GM23338 (cell line): ENCODE measurements around the gene PITPNC1. TPM values are rescaled to one million over a fixed set of nuclear protein-coding genes. Genes with fewer than 3 reads are reported as not detected.

Source experiments
- ATAC-seq: fragments of 200-7000 bp; cut with Tn5 transposase; 3 replicates; pipeline ENCODE4 v1.9.1; 2020
- DNase-seq: peaks from one replicate; pipeline ENCODE4 v3.0.0-alpha.2; 2015; ENCODE audit warnings: low spot score
- H2AFZ ChIP-seq: fragments of 200-600 bp; sonication (generic); 2 replicates; pipeline ENCODE4 v1.8.0; 2016; ENCODE audit warnings: antibody characterized with exemption, mild to moderate bottlenecking, moderate library complexity
- H3F3A ChIP-seq: fragments of 200-600 bp; sonication (generic); replicated peaks from 2 replicates; pipeline ENCODE4 v1.8.0; 2017; ENCODE audit warnings: antibody characterized with exemption, mixed run types, low read depth
- H3K27ac ChIP-seq: fragments of 200-600 bp; sonication (generic); 2 replicates; pipeline ENCODE4 v1.6.1; 2016; ENCODE audit warnings: low read depth
- H3K27me3 ChIP-seq: fragments of 200-600 bp; sonication (generic); 2 replicates; pipeline ENCODE4 v1.8.0; 2016; ENCODE audit warnings: mild to moderate bottlenecking, mixed run types, moderate library complexity; ENCODE audit not compliant: insufficient read depth
- H3K36me3 ChIP-seq: fragments of 200-600 bp; sonication (generic); 2 replicates; pipeline ENCODE4 v1.8.0; 2016; ENCODE audit warnings: mild to moderate bottlenecking; ENCODE audit not compliant: insufficient read depth
- H3K4me1 ChIP-seq: fragments of 200-600 bp; sonication (generic); 2 replicates; pipeline ENCODE4 v1.8.0; 2016; ENCODE audit warnings: mild to moderate bottlenecking, moderate library complexity; ENCODE audit not compliant: insufficient read depth
- H3K4me2 ChIP-seq: fragments of 200-600 bp; sonication (generic); 2 replicates; pipeline ENCODE4 v1.7.1; 2017; ENCODE audit warnings: mixed run types
- H3K4me3 ChIP-seq: fragments of 200-600 bp; sonication (generic); 2 replicates; pipeline ENCODE4 v1.6.1; 2016; ENCODE audit warnings: mixed run types
- H3K79me2 ChIP-seq: fragments of 200-600 bp; sonication (generic); replicated peaks from 2 replicates; pipeline ENCODE4 v1.8.0; 2017; ENCODE audit warnings: mild to moderate bottlenecking; ENCODE audit not compliant: insufficient read depth
- H3K9me2 ChIP-seq: fragments of 200-600 bp; sonication (generic); 2 replicates; pipeline ENCODE4 v1.8.0; 2017; ENCODE audit not compliant: insufficient read depth
- H4K20me1 ChIP-seq: fragments of 200-600 bp; sonication (generic); replicated peaks from 2 replicates; pipeline ENCODE4 v1.8.0; 2017; ENCODE audit warnings: mild to moderate bottlenecking; ENCODE audit not compliant: insufficient read depth
- H3K27ac Mint-ChIP-seq: 2 replicates; pipeline ENCODE4 v1.8.0; 2020; ENCODE audit warnings: inconsistent platforms, mild to moderate bottlenecking, moderate library complexity, mixed read lengths
- H3K27me3 Mint-ChIP-seq: 3 replicates; pipeline ENCODE4 v1.8.0; 2022; ENCODE audit warnings: low read depth, mild to moderate bottlenecking, moderate library complexity, mixed read lengths, inconsistent platforms; ENCODE audit not compliant: insufficient read depth, poor library complexity
- H3K36me3 Mint-ChIP-seq: 3 replicates; pipeline ENCODE4 v1.8.0; 2021; ENCODE audit warnings: low read depth, mild to moderate bottlenecking, inconsistent platforms, moderate library complexity, mixed read lengths
- H3K4me1 Mint-ChIP-seq: 3 replicates; pipeline ENCODE4 v1.8.0; 2020; ENCODE audit warnings: mild to moderate bottlenecking, inconsistent platforms, mixed read lengths
- H3K4me3 Mint-ChIP-seq: 3 replicates; pipeline ENCODE4 v1.8.0; 2021; ENCODE audit warnings: moderate library complexity, mild to moderate bottlenecking, inconsistent platforms, mixed read lengths
- H3K9me3 Mint-ChIP-seq: 3 replicates; pipeline ENCODE4 v1.8.0; 2020; ENCODE audit warnings: moderate library complexity, mild to moderate bottlenecking, inconsistent platforms, mixed read lengths
- CREB1 ChIP-seq: fragments of 250-450 bp; sonication (Bioruptor Pico); IDR thresholded peaks from 2 replicates; pipeline ENCODE4 v1.5.0; 2020; ENCODE audit warnings: low read depth, mild to moderate bottlenecking, moderate library complexity
- EZH2 ChIP-seq: fragments of 200-600 bp; sonication (generic); IDR thresholded peaks from one replicate; pipeline ENCODE4 v1.8.0; 2017; ENCODE audit warnings: antibody characterized with exemption, mild to moderate bottlenecking, low read depth; ENCODE audit not compliant: unreplicated experiment
- EZH2phosphoT487 ChIP-seq: fragments of 200-600 bp; sonication (generic); IDR thresholded peaks from one replicate; pipeline ENCODE4 v1.8.1; 2018; ENCODE audit warnings: antibody characterized with exemption; ENCODE audit not compliant: unreplicated experiment
- JUNB ChIP-seq: IDR thresholded peaks from one replicate; pipeline ENCODE4 v1.6.1; 2016; ENCODE audit warnings: antibody characterized with exemption; ENCODE audit not compliant: unreplicated experiment
- NANOG ChIP-seq: IDR thresholded peaks from 2 replicates; pipeline ENCODE4 v1.6.1; 2016; ENCODE audit warnings: antibody characterized with exemption, borderline replicate concordance
- POLR2AphosphoS5 ChIP-seq: IDR thresholded peaks from 2 replicates; pipeline ENCODE4 v1.6.1; 2016; ENCODE audit warnings: antibody characterized with exemption, low read depth
- STAT1 ChIP-seq: IDR thresholded peaks from one replicate; pipeline ENCODE4 v1.6.1; 2016; ENCODE audit warnings: antibody characterized with exemption; ENCODE audit not compliant: unreplicated experiment
- ZNF114 ChIP-seq: fragments of 250-450 bp; sonication (Bioruptor Pico); IDR thresholded peaks from 2 replicates; pipeline ENCODE4 v1.5.0; 2020; ENCODE audit warnings: mild to moderate bottlenecking, moderate library complexity
- ZNF331 ChIP-seq: fragments of 250-450 bp; sonication (Bioruptor Pico); IDR thresholded peaks from 2 replicates; pipeline ENCODE4 v1.5.0; 2020; ENCODE audit warnings: low read depth, mild to moderate bottlenecking, moderate library complexity
- polyA plus RNA-seq: library from polyadenylated mRNA; unstranded; fragments of >200 nt; fragmentation: Nextera tagmentation; extraction: Ambion mirVana; gene quantifications from 2 replicates; pipeline ENCODE4 v1.2.1, GENCODE V29; 2016
- total RNA-seq: library from RNA; depleted of rRNA; stranded (reverse); fragments of >200 nt; shearing (Covaris generic); gene quantifications from 2 replicates; pipeline ENCODE4 v1.2.3, GENCODE V29; 2014
- TF ChIP-seq, protein P1 (sequence below): fragments of 250-450 bp; sonication (Bioruptor Pico); IDR thresholded peaks from 2 replicates; pipeline ENCODE4 v1.5.0; 2020; ENCODE audit warnings: mild to moderate bottlenecking, moderate library complexity
- TF ChIP-seq, protein P2 (sequence below), 2 experiments: fragments of 200-600 bp in 1 of 2; sonication (generic) in 1 of 2; conservative IDR thresholded peaks; 2 replicates each; pipeline versions ENCODE4 v1.5.1 to v1.6.1; 2016 to 2017; ENCODE audit warnings: antibody characterized with exemption in 2 of 2, low read depth in 2 of 2, mild to moderate bottlenecking in 2 of 2, moderate library complexity in 1 of 2
- TF ChIP-seq, protein P3 (sequence below): IDR thresholded peaks from 2 replicates; pipeline ENCODE4 v1.6.1; 2016; ENCODE audit warnings: antibody characterized with exemption
- TF ChIP-seq, protein P4 (sequence below): IDR thresholded peaks from one replicate; pipeline ENCODE4 v1.6.1; 2018; ENCODE audit warnings: antibody characterized with exemption; ENCODE audit not compliant: unreplicated experiment

Gene PITPNC1
- total and polyA plus RNA-seq, 2 experiments from 2014 or later, result 23.0 to 32.6 TPM

DNA sequence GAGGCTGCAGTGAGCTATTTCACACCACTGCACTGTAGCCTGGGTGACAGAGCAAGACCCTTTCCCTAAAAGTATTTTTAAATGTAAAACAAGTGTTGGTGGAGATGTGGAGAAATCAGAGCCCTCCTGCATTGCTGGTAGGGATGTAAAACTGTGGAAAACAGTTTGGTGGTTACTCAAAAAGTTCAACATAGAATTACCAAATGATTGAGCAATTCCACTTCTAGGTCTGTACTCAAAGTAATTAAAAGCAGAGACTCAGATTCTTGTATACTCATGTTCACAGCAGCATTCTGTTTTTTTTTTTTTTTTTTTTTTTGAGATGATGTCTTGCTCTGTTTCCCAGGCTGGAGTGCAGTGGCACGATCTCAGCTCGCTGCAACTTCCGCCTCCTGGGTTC lies 141.8 kb downstream of the PITPNC1 start:
- Histone ChIP-seq H3K36me3 (no peaks in the 10 kb centered on the region), H3K4me1 (peaks cover 47% of the 10 kb centered on the region), H3K4me2 (no peak overlapping the region), H3K9me2 (no peaks in the 10 kb centered on the region), H3F3A (peaks cover 12% of the 10 kb centered on the region), H3K27ac (no peak overlapping the region), H3K4me3 (no peak overlapping the region), H2AFZ (no peak overlapping the region), H3K27me3 (no peaks in the 10 kb centered on the region), H4K20me1 (peaks cover 12% of the 10 kb centered on the region; the same call in 1 of the 2 replicates), H3K79me2 (peaks cover 63% of the 10 kb centered on the region)
- Mint-ChIP-seq H3K27ac (no peak overlapping the region), H3K4me1 (peaks cover 61% of the 10 kb centered on the region), H3K4me3 (no peak overlapping the region), H3K9me3 (peaks cover 7% of the 10 kb centered on the region; the same call in 2 of the 3 replicates), H3K36me3 (peaks cover 11% of the 10 kb centered on the region), H3K27me3 (peaks cover 6% of the 10 kb centered on the region)
- no peak for ATAC-seq
- no peak for TF ChIP-seq JUNB
- no peak for TF ChIP-seq ZNF331
- TF ChIP-seq, protein P1, sequence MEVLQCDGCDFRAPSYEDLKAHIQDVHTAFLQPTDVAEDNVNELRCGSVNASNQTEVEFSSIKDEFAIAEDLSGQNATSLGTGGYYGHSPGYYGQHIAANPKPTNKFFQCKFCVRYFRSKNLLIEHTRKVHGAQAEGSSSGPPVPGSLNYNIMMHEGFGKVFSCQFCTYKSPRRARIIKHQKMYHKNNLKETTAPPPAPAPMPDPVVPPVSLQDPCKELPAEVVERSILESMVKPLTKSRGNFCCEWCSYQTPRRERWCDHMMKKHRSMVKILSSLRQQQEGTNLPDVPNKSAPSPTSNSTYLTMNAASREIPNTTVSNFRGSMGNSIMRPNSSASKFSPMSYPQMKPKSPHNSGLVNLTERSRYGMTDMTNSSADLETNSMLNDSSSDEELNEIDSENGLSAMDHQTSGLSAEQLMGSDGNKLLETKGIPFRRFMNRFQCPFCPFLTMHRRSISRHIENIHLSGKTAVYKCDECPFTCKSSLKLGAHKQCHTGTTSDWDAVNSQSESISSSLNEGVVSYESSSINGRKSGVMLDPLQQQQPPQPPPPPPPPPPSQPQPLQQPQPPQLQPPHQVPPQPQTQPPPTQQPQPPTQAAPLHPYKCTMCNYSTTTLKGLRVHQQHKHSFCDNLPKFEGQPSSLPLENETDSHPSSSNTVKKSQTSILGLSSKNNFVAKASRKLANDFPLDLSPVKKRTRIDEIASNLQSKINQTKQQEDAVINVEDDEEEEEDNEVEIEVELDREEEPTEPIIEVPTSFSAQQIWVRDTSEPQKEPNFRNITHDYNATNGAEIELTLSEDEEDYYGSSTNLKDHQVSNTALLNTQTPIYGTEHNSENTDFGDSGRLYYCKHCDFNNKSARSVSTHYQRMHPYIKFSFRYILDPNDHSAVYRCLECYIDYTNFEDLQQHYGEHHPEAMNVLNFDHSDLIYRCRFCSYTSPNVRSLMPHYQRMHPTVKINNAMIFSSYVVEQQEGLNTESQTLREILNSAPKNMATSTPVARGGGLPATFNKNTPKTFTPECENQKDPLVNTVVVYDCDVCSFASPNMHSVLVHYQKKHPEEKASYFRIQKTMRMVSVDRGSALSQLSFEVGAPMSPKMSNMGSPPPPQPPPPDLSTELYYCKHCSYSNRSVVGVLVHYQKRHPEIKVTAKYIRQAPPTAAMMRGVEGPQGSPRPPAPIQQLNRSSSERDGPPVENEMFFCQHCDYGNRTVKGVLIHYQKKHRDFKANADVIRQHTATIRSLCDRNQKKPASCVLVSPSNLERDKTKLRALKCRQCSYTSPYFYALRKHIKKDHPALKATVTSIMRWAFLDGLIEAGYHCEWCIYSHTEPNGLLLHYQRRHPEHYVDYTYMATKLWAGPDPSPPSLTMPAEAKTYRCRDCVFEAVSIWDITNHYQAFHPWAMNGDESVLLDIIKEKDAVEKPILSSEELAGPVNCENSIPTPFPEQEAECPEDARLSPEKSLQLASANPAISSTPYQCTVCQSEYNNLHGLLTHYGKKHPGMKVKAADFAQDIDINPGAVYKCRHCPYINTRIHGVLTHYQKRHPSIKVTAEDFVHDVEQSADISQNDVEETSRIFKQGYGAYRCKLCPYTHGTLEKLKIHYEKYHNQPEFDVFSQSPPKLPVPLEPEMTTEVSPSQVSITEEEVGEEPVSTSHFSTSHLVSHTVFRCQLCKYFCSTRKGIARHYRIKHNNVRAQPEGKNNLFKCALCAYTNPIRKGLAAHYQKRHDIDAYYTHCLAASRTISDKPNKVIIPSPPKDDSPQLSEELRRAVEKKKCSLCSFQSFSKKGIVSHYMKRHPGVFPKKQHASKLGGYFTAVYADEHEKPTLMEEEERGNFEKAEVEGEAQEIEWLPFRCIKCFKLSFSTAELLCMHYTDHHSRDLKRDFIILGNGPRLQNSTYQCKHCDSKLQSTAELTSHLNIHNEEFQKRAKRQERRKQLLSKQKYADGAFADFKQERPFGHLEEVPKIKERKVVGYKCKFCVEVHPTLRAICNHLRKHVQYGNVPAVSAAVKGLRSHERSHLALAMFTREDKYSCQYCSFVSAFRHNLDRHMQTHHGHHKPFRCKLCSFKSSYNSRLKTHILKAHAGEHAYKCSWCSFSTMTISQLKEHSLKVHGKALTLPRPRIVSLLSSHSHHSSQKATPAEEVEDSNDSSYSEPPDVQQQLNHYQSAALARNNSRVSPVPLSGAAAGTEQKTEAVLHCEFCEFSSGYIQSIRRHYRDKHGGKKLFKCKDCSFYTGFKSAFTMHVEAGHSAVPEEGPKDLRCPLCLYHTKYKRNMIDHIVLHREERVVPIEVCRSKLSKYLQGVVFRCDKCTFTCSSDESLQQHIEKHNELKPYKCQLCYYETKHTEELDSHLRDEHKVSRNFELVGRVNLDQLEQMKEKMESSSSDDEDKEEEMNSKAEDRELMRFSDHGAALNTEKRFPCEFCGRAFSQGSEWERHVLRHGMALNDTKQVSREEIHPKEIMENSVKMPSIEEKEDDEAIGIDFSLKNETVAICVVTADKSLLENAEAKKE (CRISPR knock-in tag), result no peak
- no peak for TF ChIP-seq CREB1
- no peak for TF ChIP-seq STAT1
- TF ChIP-seq POLR2AphosphoS5, result no peak
- TF ChIP-seq ZNF114, result no peak
- TF ChIP-seq, protein P2, sequence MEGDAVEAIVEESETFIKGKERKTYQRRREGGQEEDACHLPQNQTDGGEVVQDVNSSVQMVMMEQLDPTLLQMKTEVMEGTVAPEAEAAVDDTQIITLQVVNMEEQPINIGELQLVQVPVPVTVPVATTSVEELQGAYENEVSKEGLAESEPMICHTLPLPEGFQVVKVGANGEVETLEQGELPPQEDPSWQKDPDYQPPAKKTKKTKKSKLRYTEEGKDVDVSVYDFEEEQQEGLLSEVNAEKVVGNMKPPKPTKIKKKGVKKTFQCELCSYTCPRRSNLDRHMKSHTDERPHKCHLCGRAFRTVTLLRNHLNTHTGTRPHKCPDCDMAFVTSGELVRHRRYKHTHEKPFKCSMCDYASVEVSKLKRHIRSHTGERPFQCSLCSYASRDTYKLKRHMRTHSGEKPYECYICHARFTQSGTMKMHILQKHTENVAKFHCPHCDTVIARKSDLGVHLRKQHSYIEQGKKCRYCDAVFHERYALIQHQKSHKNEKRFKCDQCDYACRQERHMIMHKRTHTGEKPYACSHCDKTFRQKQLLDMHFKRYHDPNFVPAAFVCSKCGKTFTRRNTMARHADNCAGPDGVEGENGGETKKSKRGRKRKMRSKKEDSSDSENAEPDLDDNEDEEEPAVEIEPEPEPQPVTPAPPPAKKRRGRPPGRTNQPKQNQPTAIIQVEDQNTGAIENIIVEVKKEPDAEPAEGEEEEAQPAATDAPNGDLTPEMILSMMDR (conservative IDR thresholded peaks at IDR 0.05; ENCODE audit: low read depth in 2 of 2), result no peak
- TF ChIP-seq, protein P3, sequence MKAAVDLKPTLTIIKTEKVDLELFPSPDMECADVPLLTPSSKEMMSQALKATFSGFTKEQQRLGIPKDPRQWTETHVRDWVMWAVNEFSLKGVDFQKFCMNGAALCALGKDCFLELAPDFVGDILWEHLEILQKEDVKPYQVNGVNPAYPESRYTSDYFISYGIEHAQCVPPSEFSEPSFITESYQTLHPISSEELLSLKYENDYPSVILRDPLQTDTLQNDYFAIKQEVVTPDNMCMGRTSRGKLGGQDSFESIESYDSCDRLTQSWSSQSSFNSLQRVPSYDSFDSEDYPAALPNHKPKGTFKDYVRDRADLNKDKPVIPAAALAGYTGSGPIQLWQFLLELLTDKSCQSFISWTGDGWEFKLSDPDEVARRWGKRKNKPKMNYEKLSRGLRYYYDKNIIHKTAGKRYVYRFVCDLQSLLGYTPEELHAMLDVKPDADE, result no peak
- TF ChIP-seq NANOG, result no peak
- TF ChIP-seq, protein P4, sequence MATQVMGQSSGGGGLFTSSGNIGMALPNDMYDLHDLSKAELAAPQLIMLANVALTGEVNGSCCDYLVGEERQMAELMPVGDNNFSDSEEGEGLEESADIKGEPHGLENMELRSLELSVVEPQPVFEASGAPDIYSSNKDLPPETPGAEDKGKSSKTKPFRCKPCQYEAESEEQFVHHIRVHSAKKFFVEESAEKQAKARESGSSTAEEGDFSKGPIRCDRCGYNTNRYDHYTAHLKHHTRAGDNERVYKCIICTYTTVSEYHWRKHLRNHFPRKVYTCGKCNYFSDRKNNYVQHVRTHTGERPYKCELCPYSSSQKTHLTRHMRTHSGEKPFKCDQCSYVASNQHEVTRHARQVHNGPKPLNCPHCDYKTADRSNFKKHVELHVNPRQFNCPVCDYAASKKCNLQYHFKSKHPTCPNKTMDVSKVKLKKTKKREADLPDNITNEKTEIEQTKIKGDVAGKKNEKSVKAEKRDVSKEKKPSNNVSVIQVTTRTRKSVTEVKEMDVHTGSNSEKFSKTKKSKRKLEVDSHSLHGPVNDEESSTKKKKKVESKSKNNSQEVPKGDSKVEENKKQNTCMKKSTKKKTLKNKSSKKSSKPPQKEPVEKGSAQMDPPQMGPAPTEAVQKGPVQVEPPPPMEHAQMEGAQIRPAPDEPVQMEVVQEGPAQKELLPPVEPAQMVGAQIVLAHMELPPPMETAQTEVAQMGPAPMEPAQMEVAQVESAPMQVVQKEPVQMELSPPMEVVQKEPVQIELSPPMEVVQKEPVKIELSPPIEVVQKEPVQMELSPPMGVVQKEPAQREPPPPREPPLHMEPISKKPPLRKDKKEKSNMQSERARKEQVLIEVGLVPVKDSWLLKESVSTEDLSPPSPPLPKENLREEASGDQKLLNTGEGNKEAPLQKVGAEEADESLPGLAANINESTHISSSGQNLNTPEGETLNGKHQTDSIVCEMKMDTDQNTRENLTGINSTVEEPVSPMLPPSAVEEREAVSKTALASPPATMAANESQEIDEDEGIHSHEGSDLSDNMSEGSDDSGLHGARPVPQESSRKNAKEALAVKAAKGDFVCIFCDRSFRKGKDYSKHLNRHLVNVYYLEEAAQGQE, result no peak
- no peak for TF ChIP-seq EZH2
- TF ChIP-seq EZH2phosphoT487, result no peak
- DNase-seq, result no peak
